ENCODE measurements around the gene BICRA. TPM values are rescaled to one million over a fixed set of nuclear protein-coding genes. Genes with fewer than 3 reads are reported as not detected.

Gene BICRA
- total RNA-seq, 1 donor from 2014 or later, result 13.4 TPM

- Mint-ChIP-seq H3K4me3 (ENCODE audit: unreplicated experiment) (no peak overlapping the region), H3K9me3 (ENCODE audit: low read depth) (no peaks in the 10 kb centered on the region), H3K36me3 (ENCODE audit: low read depth) (peaks cover 2% of the 10 kb centered on the region), H3K4me1 (ENCODE audit: low read depth) (peaks cover 37% of the 10 kb centered on the region), H3K27me3 (ENCODE audit: low read depth) (no peaks in the 10 kb centered on the region), H3K27ac (ENCODE audit: unreplicated experiment) (peak overlapping the region; percentile 65)
- DNase-seq (ENCODE audit: low spot score), result no peak
- no peak for TF ChIP-seq CTCF (IDR thresholded peaks at IDR 0.05)
Measured at GRCh38 chr19:47614021-47614295, 5.0 kb downstream of the BICRA start.

GRCh38 chr19:47614559-47614958 lies 5.6 kb downstream of the BICRA start:
- peaks cover 38% of the 10 kb centered on the region for H3K4me1 Mint-ChIP-seq (ENCODE audit: low read depth)
- no peak for TF ChIP-seq CTCF (IDR thresholded peaks at IDR 0.05)
- no peak overlapping the region for H3K4me3 Mint-ChIP-seq (ENCODE audit: unreplicated experiment)
- no peaks in the 10 kb centered on the region for H3K27me3 Mint-ChIP-seq (ENCODE audit: low read depth)
- peaks cover 2% of the 10 kb centered on the region for H3K36me3 Mint-ChIP-seq (ENCODE audit: low read depth)
- no peaks in the 10 kb centered on the region for H3K9me3 Mint-ChIP-seq (ENCODE audit: low read depth)
- no peak for DNase-seq (ENCODE audit: low spot score)
- no peak overlapping the region for H3K27ac Mint-ChIP-seq (ENCODE audit: unreplicated experiment)

GRCh38 chr19:47615230-47615629 lies 6.3 kb downstream of the BICRA start:
- no peak for DNase-seq (ENCODE audit: low spot score)
- H3K36me3 Mint-ChIP-seq (ENCODE audit: low read depth), result peaks cover 2% of the 10 kb centered on the region
- H3K9me3 Mint-ChIP-seq (ENCODE audit: low read depth), result no peaks in the 10 kb centered on the region
- peaks cover 44% of the 10 kb centered on the region for H3K4me1 Mint-ChIP-seq (ENCODE audit: low read depth)
- no peak overlapping the region for H3K27ac Mint-ChIP-seq (ENCODE audit: unreplicated experiment)
- no peak overlapping the region for H3K4me3 Mint-ChIP-seq (ENCODE audit: unreplicated experiment)
- TF ChIP-seq CTCF (IDR thresholded peaks at IDR 0.05), result no peak
- H3K27me3 Mint-ChIP-seq (ENCODE audit: low read depth), result no peaks in the 10 kb centered on the region

- Mint-ChIP-seq H3K36me3 (ENCODE audit: low read depth) (peaks cover 2% of the 10 kb centered on the region), H3K27ac (ENCODE audit: unreplicated experiment) (no peak overlapping the region), H3K4me1 (ENCODE audit: low read depth) (peaks cover 41% of the 10 kb centered on the region), H3K27me3 (ENCODE audit: low read depth) (no peaks in the 10 kb centered on the region), H3K9me3 (ENCODE audit: low read depth) (no peaks in the 10 kb centered on the region), H3K4me3 (ENCODE audit: unreplicated experiment) (no peak overlapping the region)
- no peak for DNase-seq (ENCODE audit: low spot score)
- TF ChIP-seq CTCF (IDR thresholded peaks at IDR 0.05), result no peak
Measured at GRCh38 chr19:47615714-47616113, 6.8 kb downstream of the BICRA start.

GRCh38 chr19:47618771-47619170 lies 9.8 kb downstream of the BICRA start:
- no peak for TF ChIP-seq CTCF (IDR thresholded peaks at IDR 0.05)
- no peak overlapping the region for H3K4me3 Mint-ChIP-seq (ENCODE audit: unreplicated experiment)
- H3K4me1 Mint-ChIP-seq (ENCODE audit: low read depth), result peaks cover 22% of the 10 kb centered on the region
- no peak for DNase-seq (ENCODE audit: low spot score)
- peaks cover 2% of the 10 kb centered on the region for H3K36me3 Mint-ChIP-seq (ENCODE audit: low read depth)
- no peaks in the 10 kb centered on the region for H3K9me3 Mint-ChIP-seq (ENCODE audit: low read depth)
- H3K27ac Mint-ChIP-seq (ENCODE audit: unreplicated experiment), result no peak overlapping the region
- H3K27me3 Mint-ChIP-seq (ENCODE audit: low read depth), result no peaks in the 10 kb centered on the region
